ENCODE measurements around the gene CCL5.

The CCL5 gene

GRCh38 chr17:35879773-35880654 is at the start of gene CCL5:
Gene CCL5, minus strand, starts transcription at chr17:35880360.
- no peak for DNase-seq

DNA sequence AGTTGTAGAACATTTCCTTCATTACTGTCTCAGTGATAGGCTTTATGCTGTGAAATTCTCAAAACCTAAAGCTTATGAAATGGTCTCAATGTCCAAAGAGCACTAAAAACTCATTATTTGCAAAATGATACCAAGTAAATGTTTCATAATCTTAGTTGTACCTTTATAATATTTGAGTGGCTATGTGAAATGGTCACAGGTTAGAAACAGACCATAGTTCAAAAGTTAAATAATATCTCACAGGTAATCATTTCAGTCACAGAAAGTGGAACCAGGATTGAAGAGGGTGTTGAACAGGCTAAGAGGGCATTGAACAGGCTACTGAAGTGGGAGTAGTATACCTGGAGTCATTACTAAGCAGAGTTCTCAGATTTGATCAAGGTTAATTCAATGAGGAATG is 47.6 kb upstream of the CCL5 start:
- DNase-seq: no peak

- DNase-seq: no peak
Observed at GRCh38 chr17:35923609-35924114, 43.5 kb upstream of the CCL5 start.

DNA sequence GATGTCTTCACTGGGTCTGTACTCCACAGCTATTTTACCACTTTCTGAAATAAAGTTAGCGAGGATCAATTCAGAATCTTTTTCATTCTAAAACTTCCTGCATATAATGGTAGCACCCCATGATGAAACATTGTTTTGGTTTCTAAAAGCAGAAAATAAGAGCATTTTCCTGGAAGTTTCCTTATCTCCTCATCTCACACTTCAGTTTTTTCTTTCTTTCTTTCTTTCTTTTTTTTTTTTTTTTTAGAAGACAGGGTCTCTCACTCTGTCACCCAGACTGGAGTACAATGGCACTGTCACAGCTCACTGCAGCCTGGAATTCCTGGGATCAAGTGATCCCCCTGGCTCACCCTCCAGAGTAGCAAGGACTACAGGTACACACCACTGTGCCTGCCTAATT is 40.1 kb upstream of the CCL5 start:
- no peak for DNase-seq

DNA sequence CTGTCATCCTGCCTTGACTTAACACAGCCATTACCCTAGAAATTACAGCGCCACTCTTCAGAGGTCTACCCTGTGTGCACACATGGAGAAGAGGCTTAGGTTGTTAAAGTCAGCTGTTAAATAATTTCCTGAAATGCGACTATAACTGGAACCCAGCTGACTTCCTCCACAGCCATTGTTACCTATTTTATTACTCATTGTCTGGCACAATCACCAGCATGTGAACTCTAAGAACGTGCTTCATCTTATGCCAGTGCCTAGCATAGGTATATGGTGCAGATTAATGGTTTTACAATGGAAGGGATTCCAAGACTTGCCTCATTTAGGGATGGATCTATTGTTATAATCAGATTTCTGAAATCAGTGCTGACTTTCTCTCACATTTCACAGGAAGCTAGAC is 38.5 kb upstream of the CCL5 start:
- DNase-seq: no peak

GRCh38 chr17:35917519-35918213 is 37.5 kb upstream of the CCL5 start:
- no peak for DNase-seq

GRCh38 chr17:35915153-35915964 is 35.2 kb upstream of the CCL5 start:
- no peak for DNase-seq

DNA sequence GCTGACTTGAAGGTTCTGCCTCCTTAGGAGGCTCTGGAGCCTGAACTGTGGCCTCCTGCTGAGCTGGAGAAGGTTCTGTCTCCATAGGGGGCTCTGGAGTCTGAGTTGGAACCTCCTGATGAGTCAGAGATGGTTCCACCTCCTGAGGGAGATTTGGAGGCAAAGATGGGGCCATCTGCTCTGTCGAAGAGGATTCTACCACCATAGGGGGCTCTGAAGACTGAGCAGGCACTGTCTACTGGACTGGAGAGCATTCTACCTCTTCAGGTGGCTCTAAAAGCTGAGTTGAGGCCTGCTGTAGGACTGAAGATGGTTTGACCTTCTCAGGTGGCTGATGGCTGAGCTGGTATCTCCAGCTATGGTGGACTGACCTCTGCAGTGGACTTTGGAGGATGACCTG is 34.2 kb upstream of the CCL5 start:
- no peak for DNase-seq

DNA sequence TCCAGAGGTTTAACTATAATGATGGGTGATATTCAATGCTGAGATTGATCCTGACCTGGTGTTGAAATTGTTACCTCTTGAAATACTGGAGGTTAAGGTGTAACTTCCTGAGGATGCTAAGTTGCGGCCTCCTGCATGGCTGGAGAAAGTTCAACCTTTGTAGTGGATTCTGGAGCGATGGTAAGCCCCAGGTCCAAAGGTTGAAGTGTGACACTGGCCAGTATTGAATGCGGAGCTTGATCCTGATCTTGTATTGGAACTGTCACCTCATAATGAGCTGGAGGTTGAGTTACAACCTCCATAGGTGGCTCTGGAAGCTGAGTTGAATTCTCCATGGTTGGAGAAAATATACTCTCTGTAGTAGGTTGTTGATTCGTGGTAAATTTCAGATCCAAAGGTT is 33.4 kb upstream of the CCL5 start:
- DNase-seq: no peak

GRCh38 chr17:35912942-35913341 is 32.8 kb upstream of the CCL5 start:
- DNase-seq: no peak

DNA sequence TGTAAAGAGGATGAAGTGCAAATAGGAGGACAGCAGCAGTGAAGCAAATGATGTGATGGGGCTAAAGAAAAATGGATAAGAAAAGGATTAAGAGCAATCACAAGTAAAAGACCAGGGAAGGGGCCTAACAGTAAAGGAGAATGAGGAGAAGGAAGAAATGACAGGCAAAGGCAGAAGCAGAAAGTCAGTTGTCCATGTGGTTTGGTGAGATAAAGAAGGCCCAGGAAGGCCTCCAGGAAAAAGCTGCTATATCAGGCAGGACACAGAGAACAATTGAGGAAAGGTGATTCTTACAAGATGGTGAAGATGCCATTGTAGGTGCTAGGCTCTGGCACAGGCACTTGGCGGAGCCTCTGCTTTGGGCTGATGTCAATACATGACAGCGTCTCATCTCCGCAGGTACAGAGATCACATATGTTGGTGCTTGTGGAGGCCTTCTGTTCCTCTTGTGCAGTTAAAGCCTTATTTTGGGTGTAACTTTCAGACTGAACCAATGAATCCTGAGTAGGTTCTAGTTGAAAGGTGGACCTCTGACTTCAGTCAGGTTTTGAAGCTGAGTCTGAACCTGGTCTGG is 32.3 kb upstream of the CCL5 start:
- DNase-seq: no peak

GRCh38 chr17:35909408-35909807 is 29.2 kb upstream of the CCL5 start:
- DNase-seq: no peak

GRCh38 chr17:35907691-35908090 is 27.5 kb upstream of the CCL5 start:
- DNase-seq: no peak

GRCh38 chr17:35906926-35907637 is 26.9 kb upstream of the CCL5 start:
- DNase-seq: no peak

DNA sequence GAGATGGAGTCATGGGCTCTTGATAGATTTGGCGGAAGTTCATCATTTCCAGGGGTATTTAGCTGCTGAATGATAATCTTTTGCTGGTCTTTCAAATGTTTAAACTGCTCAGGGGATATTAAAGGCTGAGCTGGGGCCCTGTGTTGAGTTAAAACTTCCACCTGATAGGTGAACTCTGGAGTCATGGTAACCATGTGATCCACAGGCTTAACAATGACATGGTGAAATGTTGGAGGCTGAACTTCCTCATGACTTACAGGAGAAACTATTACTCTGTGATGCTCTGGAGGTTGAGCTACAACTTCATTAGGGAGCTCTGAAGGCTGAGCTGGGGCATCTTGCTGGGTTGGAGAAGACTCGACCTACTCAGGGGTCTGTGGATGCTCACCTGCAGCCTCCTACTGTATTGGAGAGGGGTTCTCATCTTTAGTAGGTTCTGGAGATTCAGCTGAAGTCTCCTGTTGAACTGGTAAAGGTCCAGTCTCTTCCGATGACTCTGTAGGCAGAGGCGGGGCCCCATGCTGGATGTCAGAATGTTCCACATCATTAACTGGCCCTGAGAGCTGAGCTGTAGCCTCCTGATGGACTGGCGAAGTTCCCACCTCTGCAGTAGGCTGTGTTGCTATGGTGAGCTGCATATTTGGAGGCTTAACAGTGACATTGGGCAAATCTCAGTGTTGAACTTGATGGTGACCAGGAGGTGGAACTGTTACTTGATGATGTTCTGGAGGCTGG is 26.2 kb upstream of the CCL5 start:
- DNase-seq: no peak

GRCh38 chr17:35903451-35903850 is 23.3 kb upstream of the CCL5 start:
- no peak for DNase-seq

DNA sequence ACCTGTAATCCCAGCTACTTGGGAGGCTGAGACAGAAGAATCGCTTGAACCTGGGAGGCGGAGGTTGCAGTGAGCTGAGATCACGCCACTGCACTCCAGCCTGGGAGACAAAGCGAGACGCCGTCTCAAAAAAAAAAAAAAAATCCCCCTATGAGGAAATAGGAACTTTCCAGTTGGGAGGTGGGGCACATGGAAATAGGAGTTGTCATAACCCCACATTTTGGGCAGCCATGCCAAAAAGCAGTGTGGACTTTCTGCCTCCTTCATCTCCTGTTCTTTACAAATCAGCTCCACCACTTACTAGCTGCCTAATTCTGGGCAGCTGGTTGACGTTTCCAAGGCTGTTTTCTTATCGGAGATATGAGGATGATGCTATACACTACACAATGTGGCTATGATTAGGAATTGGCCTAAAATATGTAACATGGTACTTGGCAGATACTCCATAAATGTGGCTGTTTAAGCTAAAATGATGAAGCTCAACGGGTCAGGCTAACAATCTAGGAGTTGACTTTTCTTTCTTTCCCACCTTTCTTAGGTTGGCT is 21.5 kb upstream of the CCL5 start:
- DNase-seq: no peak

GRCh38 chr17:35900708-35901480 is 20.7 kb upstream of the CCL5 start:
- DNase-seq: no peak

DNA sequence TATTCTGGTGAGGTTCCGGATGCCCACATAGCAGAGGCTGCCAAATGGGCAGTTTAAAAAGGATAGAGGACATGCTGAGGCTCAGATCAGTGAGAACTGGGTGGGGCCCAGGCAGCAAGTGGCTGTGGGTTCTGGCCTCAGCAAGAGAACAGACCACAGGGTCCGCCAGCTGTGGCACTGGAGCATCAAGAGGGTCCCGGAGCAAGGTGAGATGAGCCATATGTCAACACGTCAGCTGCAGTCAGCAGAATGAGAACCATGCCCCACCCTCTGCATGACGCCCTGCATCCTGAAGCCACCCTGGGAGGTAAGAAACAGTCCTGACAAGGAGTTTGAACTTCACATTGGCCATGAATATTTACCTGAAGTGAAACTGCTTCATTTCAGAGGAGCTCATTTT is 20.1 kb upstream of the CCL5 start:
- DNase-seq: no peak

DNA sequence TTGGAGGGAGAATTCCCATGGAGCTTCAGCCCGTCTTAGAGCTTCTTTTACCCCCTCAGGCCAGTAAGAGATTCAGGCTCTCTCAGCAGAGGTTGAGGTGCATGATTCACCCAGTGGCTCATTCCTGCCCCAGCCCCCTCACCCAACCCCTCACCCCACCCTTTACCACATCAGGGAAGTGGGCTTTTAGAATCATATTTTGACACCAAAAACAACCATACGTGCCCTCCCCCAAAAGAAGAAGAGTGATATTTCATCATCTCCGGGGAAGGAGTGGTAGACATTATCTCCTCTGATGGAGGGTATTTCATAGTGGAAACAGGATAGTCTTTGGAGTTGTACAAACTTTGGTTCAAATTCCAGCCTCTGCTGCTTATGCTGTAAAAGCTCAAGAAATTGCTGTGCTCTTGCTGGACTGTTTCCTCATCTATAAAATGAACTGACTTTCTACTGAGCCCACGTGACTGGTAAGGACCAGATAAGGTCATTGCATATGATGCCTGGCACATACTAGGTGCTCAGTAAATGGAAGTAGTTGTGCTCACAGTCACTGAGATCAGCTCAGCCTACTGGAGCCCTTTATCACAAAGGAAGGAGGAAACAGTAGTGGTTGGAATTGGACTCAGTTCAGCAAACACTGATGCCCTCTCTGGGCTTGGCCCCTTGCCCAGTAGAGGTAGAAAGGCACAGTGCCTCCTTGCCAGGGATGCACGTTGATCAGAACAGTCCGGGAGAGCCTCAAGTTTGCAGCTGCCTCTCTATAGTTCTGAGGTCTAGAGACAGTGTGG is 18.3 kb upstream of the CCL5 start:
- DNase-seq: no peak
